ENCODE results near the gene EIF4H. TPM values are rescaled to one million over a fixed set of nuclear protein-coding genes. Genes with fewer than 3 reads are reported as not detected.

Gene EIF4H
- total RNA-seq, result 100 to 1,000 TPM; 287 to 302 TPM

DNA sequence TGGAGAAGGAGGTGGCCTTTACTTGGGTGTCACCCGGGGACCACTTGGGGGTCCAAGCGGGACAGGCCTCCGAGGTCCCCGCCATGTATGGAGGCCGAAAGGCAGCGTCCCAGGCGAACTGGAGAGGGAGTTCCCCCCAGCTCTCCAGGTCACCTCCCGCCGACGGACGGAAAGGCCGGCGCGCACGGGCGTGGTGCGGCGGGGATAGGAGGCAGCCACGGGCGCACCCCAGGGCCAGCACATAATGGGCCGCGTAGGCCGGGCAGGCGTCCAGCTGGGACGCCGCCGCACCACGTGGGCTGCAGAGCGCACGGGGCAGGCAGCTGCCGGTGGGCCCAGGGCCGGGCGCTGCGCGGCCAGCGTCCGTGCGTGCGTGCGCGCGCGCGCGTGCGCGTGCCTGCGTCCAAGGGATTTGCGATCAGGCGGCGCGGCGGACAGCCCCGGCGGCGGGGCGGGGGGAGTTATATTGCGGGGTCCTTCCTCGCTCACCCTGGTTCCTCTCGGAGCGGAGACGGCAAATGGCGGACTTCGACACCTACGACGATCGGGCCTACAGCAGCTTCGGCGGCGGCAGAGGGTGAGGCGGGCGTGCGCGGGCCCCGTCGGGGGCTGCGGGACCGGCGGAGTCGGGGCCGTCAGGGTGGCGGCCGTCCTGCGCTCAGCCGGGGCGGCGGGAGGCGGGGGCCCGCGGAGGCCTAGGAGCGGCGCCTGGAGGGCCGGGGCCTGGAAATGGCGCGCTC is at the start of gene EIF4H:
TSS of gene EIF4H (plus strand) at position 491 of the 740 bp plus-strand sequence. CDS start at position 519, 28 bp downstream.
- ATAC-seq (peak; percentile 87), DNase-seq (peak; percentile 95)
- H3K9me3 Mint-ChIP-seq (ENCODE audit: insufficient read depth), result no peaks in the 10 kb centered on the region
- ChIA-PET POLR2A (interaction anchor here (0.7 to 2.7 kb wide), 7 partner anchors 11 to 90 kb away, joined by 3 to 26 read pairs (median 6); partner anchors contain the start of gene LIMK1), CTCF (interaction anchor here (1.0 to 8.9 kb wide), 6 partner anchors 10 to 106 kb away, joined by 3 to 51 read pairs (median 6); no protein-coding TSS in a partner anchor)
- peak within 1 kb of the TSS; percentile 87 for H3K4me3 Mint-ChIP-seq
- peak within 1 kb of the TSS; percentile 90 for H3K27ac Mint-ChIP-seq
- peaks cover 26% of the 10 kb centered on the region for H3K36me3 Mint-ChIP-seq (ENCODE audit: low read depth)
- H3K27me3 Mint-ChIP-seq (ENCODE audit: low read depth), result no peaks in the 10 kb centered on the region
- peaks cover 35% of the 10 kb centered on the region for H3K4me1 Mint-ChIP-seq (ENCODE audit: low read depth)

DNA sequence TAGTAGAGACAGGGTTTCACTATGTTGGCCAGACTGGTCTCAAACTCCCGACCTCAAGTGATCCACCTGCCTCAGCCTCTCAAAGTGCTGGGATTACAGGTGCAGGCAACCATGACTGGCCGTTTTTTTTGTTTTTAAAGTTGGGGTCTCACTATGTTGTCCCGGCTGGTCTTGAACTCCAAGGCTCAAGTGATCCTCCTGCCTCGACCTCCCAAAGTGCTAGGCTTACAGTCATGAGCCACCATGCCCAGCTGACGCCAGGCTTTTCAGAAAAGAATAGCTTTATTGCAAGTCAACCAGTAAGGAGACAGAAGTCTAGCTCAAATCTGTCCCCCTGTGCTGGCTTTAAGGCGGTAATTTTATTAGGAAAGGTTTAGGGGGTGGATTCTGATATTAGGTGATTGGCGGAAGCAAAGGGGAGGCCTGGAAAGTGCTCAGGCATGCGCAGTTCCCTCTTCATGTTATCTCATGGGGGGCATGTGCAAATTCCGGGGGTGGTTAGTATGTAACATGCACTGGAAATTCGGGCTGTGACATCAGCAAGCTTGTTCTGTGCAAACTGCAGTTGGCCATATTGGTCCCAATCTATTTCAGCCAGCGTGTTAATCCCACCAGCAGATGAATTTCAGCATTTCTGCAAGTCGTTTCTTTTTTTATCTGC is 47.8 kb upstream of the EIF4H start:
- Mint-ChIP-seq H3K4me1 (ENCODE audit: low read depth) (no peaks in the 10 kb centered on the region), H3K27me3 (ENCODE audit: low read depth) (no peaks in the 10 kb centered on the region), H3K36me3 (ENCODE audit: low read depth) (peaks cover 7% of the 10 kb centered on the region), H3K27ac (no peak overlapping the region), H3K9me3 (ENCODE audit: insufficient read depth) (no peaks in the 10 kb centered on the region), H3K4me3 (no peak overlapping the region)
- DNase-seq, result no peak
- ATAC-seq, result no peak
- POLR2A ChIA-PET, result no interaction called here
- CTCF ChIA-PET, result no interaction called here

DNA sequence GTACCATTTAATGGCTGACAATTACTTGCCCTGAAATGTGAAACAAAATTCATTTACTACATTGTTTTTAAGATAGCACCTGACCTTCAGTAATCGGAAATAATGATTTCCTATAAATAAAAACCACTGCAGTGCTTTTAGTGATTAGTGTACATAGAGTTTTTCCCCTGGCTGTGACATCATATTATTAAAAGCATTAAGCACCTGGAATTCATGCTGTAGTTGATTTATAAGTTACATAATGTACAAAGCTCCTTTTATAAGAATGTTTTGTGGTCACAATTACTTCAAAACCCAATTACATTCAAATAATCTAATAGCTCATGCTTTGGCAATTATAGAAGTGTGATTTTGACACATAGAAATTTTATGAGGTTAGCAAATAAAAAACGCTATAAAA is 44.3 kb upstream of the EIF4H start:
- H3K4me3 Mint-ChIP-seq, result no peak overlapping the region
- no peaks in the 10 kb centered on the region for H3K36me3 Mint-ChIP-seq (ENCODE audit: low read depth)
- POLR2A ChIA-PET, result no interaction called here
- peaks cover 5% of the 10 kb centered on the region for H3K4me1 Mint-ChIP-seq (ENCODE audit: low read depth)
- CTCF ChIA-PET, result no interaction called here
- H3K27me3 Mint-ChIP-seq (ENCODE audit: low read depth), result no peaks in the 10 kb centered on the region
- DNase-seq, result no peak
- H3K9me3 Mint-ChIP-seq (ENCODE audit: insufficient read depth), result no peaks in the 10 kb centered on the region
- H3K27ac Mint-ChIP-seq, result no peak overlapping the region
- ATAC-seq, result no peak

DNA sequence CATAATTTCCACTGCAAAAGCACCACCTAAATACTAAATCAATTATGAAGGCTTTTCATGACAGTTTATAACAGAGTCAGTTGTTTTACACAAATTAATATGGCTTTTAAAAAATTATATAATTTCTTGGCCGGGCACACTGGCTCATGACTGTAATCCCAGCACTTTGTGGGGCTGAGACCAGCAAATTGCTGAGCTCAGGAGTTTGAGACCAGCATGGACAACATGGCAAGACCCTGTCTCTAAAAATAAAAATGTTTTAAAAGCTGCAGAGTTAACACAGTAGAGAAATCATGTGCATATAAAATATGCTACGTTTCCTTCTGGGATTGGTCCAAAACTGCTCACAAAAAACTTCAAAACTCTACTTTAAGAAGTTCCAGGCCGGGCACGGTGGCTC is 43.6 kb upstream of the EIF4H start:
- Mint-ChIP-seq H3K27me3 (ENCODE audit: low read depth) (no peaks in the 10 kb centered on the region), H3K9me3 (ENCODE audit: insufficient read depth) (no peaks in the 10 kb centered on the region), H3K4me3 (no peak overlapping the region), H3K27ac (no peak overlapping the region), H3K36me3 (ENCODE audit: low read depth) (no peaks in the 10 kb centered on the region), H3K4me1 (ENCODE audit: low read depth) (peaks cover 5% of the 10 kb centered on the region)
- DNase-seq (no peak), ATAC-seq (no peak)
- CTCF ChIA-PET, result no interaction called here
- POLR2A ChIA-PET, result no interaction called here

DNA sequence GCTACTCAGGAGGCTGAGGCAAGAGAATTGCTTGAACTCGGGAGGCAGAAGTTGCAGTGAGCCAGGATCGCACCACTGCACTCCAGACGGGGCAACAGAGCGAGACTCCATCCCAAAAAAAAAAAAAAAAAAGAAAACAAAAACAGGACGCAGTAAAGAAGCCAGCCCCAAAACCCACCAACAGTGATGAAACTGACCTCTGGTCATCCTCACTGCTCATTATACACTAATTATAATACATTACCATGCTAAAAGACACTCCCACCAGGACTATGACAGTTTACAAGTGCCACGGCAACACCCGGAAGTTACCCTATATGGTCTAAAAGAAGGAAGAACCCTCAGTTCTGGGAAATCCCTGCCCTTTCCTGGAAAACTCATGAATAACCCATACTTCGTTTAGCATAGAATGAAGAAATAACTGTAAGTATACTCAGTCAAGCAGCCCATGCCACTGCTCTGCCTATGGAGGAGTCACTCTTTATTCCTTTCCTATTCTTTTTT is 40.0 kb upstream of the EIF4H start:
- no peaks in the 10 kb centered on the region for H3K36me3 Mint-ChIP-seq (ENCODE audit: low read depth)
- no peaks in the 10 kb centered on the region for H3K27me3 Mint-ChIP-seq (ENCODE audit: low read depth)
- ATAC-seq (peak; percentile 58), DNase-seq (peak; percentile 48)
- CTCF ChIA-PET, result no interaction called here
- peaks cover 8% of the 10 kb centered on the region for H3K4me1 Mint-ChIP-seq (ENCODE audit: low read depth)
- H3K4me3 Mint-ChIP-seq, result no peak overlapping the region
- H3K27ac Mint-ChIP-seq, result no peak overlapping the region
- no peaks in the 10 kb centered on the region for H3K9me3 Mint-ChIP-seq (ENCODE audit: insufficient read depth)
- POLR2A ChIA-PET, result no interaction called here

DNA sequence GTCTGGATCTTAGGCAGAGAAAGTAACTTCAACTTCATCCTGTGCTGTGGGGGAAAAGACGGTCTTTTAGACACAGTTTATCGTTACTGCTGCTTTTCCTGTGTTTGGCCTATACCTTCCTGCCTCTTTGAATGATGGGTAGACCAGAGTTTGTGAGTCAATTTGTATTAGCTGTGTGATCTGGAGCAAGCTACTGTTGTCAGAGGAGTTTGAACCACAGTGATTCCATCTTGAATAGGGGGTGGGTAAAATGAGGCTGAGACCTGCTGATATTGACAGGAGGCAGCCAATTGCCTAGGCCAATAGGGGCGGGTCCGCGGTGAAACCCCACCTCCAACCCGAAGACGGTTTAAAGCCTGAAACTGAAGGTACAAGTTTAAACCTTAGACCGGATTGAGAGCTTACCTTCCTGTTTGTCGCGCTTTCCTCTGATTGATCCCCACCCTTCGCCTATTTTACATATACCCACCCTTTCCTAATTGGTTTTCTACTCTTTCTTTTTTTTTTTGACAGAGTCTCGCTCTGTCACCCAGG is 35.8 kb upstream of the EIF4H start:
- DNase-seq (no peak), ATAC-seq (no peak)
- Mint-ChIP-seq H3K27me3 (ENCODE audit: low read depth) (no peaks in the 10 kb centered on the region), H3K36me3 (ENCODE audit: low read depth) (no peaks in the 10 kb centered on the region), H3K27ac (peak overlapping the region; percentile 12), H3K4me3 (no peak overlapping the region), H3K4me1 (ENCODE audit: low read depth) (peaks cover 15% of the 10 kb centered on the region), H3K9me3 (ENCODE audit: insufficient read depth) (no peaks in the 10 kb centered on the region)
- ChIA-PET CTCF (no interaction called here), POLR2A (no interaction called here)

DNA sequence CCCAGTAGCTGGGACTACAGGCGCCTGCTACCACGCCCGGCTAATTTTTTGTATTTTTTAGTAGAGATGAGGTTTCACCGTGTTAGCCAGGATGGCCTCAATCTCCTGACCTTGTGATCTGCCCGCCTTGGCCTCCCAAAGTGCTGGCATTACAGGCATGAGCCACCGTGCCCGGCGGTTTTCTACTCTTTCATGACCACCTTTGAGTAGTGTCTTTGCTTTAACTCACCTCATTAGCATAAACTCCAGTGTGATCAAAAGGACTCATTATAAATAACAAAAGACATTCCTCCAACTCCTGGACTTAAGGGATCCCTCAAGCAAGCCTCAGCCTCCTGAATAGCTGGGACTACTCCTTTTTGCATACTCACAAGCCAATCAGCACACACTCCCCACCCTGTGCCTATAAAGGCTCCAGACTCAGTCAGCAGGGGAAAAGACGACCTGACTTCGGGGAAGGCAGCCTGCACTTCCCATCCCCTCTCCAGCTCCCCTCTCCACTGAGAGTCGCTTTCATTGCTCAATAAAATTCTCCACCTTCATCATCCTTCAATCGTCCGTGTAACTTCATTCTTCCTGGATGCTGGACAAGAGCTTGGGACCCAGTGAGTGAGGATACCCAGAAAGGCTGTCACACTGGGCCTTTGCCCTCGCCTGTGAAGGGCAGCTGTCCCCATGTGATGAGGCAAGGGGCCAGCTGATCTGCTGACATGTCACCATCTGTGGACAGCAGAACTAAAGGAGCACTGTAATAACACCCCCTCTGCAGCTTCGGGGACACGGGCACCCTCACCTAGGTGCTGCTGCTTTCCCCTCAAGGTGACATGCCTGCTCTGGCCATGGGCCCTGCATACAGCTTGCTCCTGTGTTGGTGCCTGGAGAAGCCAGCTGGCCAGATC is 35.0 kb upstream of the EIF4H start:
- Mint-ChIP-seq H3K36me3 (ENCODE audit: low read depth) (no peaks in the 10 kb centered on the region), H3K27ac (no peak overlapping the region), H3K9me3 (ENCODE audit: insufficient read depth) (no peaks in the 10 kb centered on the region), H3K27me3 (ENCODE audit: low read depth) (peaks cover 2% of the 10 kb centered on the region), H3K4me3 (no peak overlapping the region), H3K4me1 (ENCODE audit: low read depth) (peaks cover 12% of the 10 kb centered on the region)
- CTCF ChIA-PET, result no interaction called here
- DNase-seq (no peak), ATAC-seq (no peak)
- POLR2A ChIA-PET, result no interaction called here

DNA sequence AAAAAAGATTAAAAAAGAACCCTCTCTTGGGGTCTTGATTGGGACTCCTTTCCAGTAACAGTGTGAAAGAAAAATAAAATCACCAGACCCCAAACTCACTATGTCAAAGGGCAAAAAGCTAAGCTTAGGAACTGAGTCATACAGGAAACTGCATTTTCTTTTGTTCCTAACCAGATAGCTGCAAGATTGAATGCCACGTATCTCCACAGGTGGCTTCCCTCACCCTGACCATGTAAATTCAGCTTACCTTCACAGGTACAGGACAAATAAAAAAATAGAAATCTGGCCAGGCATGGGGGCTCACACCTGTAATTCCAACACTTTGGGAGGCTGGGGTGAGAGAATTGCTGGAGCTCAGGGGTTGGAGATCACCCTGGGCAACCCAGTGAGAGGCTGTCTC is 32.5 kb upstream of the EIF4H start:
- ChIA-PET POLR2A (no interaction called here), CTCF (interaction anchor here (0.9 to 1.6 kb wide), 2 partner anchors 13 to 260 kb away, joined by 3 to 5 read pairs; no protein-coding TSS in a partner anchor)
- Mint-ChIP-seq H3K36me3 (ENCODE audit: low read depth) (no peaks in the 10 kb centered on the region), H3K9me3 (ENCODE audit: insufficient read depth) (no peaks in the 10 kb centered on the region), H3K4me3 (no peak overlapping the region), H3K27me3 (ENCODE audit: low read depth) (peaks cover 8% of the 10 kb centered on the region), H3K4me1 (ENCODE audit: low read depth) (peaks cover 10% of the 10 kb centered on the region), H3K27ac (no peak overlapping the region)
- peak; percentile 24 for DNase-seq
- ATAC-seq, result peak; percentile 49

DNA sequence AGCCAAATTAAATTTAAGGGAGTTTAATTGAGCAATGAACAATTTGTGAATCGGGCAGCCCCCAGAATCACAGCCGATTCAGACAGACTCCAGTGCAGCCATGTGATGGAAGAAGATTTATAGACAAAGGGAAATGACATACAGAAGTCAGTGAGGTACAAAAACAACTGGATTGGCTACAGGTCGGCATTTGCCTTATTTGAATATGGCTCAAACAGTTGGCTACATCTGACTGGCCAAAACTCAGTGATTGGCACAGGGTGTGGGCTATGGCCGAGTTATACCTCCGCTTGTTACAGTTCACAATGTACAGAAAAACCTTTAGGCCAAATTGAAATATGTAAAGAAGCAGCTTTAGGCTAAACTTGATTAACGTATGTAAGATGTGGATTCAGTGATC is 30.8 kb upstream of the EIF4H start:
- Mint-ChIP-seq H3K9me3 (ENCODE audit: insufficient read depth) (no peaks in the 10 kb centered on the region), H3K4me3 (no peak overlapping the region), H3K4me1 (ENCODE audit: low read depth) (peaks cover 10% of the 10 kb centered on the region), H3K36me3 (ENCODE audit: low read depth) (no peaks in the 10 kb centered on the region), H3K27ac (no peak overlapping the region), H3K27me3 (ENCODE audit: low read depth) (peaks cover 8% of the 10 kb centered on the region)
- ChIA-PET POLR2A (interaction anchor here (0.7 to 1.0 kb wide), 2 partner anchors 25 to 667 kb away, joined by 4 to 5 read pairs; no protein-coding TSS in a partner anchor), CTCF (no interaction called here)
- ATAC-seq (no peak), DNase-seq (no peak)

DNA sequence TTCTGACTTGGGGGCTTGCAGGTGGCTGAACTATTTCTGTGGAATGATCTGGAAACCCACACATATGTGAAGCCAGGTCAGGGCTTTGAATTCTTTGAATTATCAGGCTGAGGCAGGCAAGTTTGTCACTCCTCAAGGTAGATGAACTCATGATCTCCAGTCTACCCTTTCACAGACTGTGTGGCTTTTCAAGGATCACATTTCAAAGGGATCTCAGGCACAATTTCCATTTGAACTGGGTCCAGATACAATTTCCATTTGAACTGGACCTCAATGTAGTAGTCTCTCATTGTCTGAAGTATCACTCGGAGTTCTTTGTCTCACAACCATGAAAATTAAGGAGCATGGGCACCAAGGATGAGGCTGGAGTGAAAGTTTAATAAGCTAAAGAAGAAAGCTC is 25.7 kb upstream of the EIF4H start:
- Mint-ChIP-seq H3K27ac (no peak overlapping the region), H3K4me1 (ENCODE audit: low read depth) (no peaks in the 10 kb centered on the region), H3K36me3 (ENCODE audit: low read depth) (no peaks in the 10 kb centered on the region), H3K27me3 (ENCODE audit: low read depth) (peaks cover 10% of the 10 kb centered on the region), H3K4me3 (no peak overlapping the region), H3K9me3 (ENCODE audit: insufficient read depth) (no peaks in the 10 kb centered on the region)
- DNase-seq (no peak), ATAC-seq (no peak)
- POLR2A ChIA-PET, result no interaction called here
- CTCF ChIA-PET, result no interaction called here

DNA sequence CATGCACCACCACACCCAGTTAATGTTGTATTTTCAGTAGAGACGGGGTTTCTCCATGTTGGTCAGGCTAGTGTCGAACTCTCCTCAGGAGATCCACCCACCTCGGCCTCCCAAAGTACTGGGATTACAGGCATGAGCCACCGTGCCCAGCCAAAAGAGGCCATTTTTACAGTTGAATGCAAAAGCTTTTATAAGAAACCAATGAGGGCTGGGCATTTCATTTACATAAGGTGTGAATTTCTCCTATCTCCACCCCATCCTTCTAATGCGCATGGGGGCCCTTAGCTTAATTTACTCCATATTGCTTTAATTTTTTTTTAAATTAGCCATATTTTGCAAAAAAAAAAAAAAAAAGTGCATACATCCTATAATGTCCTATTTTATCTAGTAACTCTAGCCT is 25.1 kb upstream of the EIF4H start:
- CTCF ChIA-PET, result no interaction called here
- POLR2A ChIA-PET, result no interaction called here
- ATAC-seq (no peak), DNase-seq (no peak)
- Mint-ChIP-seq H3K27ac (no peak overlapping the region), H3K4me3 (no peak overlapping the region), H3K27me3 (ENCODE audit: low read depth) (peaks cover 8% of the 10 kb centered on the region), H3K36me3 (ENCODE audit: low read depth) (no peaks in the 10 kb centered on the region), H3K9me3 (ENCODE audit: insufficient read depth) (no peaks in the 10 kb centered on the region), H3K4me1 (ENCODE audit: low read depth) (no peaks in the 10 kb centered on the region)

Measured in activated CD8-positive, alpha-beta T cell treated with anti-CD3 and anti-CD28 coated beads, Interleukin-2, amount 10 ng/mL, durations not matched to agents 7 days and 5 days (primary cell).